ENCODE results near the gene SCYL3.
A peak's percentile ranks its signal among the peaks of the same experiment; 100 is the strongest.

Gene SCYL3

DNA sequence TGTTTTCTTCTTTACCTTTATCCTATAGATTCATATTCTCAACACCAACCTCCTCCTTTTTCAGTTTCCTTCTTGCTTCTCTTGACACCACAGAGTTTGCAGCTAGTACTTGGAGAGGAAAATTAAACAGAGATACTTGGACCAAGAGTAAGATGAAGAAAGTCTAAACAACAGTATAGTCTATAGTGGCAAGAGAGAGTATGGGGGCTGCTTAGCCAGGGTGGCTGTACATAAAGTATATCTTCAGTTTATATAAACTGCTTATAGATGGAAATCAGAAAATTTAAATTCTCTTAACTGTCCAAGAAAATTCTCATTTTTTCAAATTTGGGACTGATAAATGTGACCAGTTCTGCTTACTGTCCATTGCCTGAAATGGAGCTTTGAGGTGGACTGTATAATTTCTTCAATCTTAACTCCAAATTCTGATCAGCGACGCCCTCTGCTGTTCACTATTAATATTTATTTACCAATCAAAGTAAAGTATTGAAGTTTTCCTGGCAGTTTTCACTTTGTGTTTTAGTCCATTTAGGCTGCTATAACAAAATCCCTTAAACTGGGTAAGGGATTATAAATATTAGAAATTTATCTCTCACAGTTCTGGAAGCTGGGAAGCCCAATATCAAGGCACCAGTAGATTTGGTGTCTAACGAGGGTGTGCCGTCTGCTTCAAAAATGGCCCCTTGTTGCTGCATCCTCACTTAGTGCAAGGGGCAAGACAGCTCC is 84.2 kb downstream of the SCYL3 start:
- DNase-seq, result peak; percentile 30

DNA sequence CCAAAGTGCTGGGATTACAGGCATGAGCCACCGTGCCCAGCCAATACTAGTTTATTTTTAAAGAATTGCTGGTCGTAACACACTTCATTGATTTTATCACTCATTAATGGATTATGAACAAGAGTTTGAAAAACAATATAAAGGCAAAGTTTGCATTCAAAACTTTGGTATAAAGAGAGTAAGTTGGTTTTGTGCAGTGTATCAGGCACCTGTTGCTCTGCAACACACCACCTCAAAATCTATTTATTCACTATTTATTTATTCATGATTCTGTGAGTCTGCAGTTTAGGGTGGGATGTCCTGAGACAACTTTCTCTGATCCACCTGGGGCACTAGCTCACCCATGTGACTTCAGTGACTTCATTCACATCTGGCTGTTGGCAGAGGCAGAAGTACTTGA is 88.8 kb downstream of the SCYL3 start:
- DNase-seq, result no peak

DNA sequence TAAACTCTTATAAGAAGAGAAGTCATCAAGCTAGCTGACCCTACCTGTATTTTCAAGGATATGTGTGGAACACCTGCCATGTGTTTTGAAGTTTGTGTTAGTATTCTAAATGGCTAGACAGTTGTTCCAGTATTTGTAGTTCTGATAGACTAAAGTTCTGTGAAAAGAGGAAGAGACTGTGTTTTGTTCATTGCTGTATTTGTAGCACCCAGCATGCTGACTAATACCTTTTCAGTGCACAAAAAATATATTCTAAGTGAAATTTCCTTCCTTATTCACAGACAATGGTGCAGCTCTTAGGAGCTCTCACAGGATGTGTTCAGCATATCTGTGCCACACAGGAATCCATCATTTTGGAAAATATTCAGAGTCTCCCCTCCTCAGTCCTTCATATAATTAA is 90.8 kb downstream of the SCYL3 start:
- DNase-seq, result no peak
